ENCODE results near the gene TNFRSF11A. TPM values are rescaled to one million over a fixed set of nuclear protein-coding genes. Genes with fewer than 3 reads are reported as not detected.

Gene TNFRSF11A
- total RNA-seq, 2 donors from 2014 or later, result 13.7 to 35.6 TPM

DNA sequence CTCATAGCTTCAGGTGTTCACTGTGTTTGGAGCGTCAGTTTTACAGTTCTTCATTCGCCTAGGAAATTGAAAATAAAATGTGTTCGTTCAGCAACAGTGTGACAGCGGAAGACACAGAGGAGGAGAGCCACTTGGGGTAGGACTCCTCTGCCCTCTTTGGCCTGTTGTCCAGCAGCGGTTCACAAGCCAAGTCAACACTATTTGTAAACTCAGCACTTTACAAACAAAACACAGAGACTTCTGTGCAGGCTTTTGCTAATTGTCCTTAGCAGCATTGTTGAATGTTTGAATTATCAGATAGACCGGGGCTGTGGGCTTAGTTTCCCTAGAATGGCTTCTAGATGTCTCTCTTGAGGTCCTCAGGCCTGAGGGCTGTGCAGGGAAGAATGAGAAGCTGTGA is 73.2 kb downstream of the TNFRSF11A start:
- Mint-ChIP-seq H3K4me1 (peaks cover 28% of the 10 kb centered on the region), H3K27ac (no peak overlapping the region), H3K9me3 (peaks cover 14% of the 10 kb centered on the region), H3K4me3 (no peak overlapping the region), H3K36me3 (ENCODE audit: low read depth) (no peaks in the 10 kb centered on the region), H3K27me3 (ENCODE audit: insufficient read depth) (peaks cover 6% of the 10 kb centered on the region)
- no peak overlapping the region for H3K4me3 ChIP-seq (ENCODE audit: low read length)
- no peaks in the 10 kb centered on the region for H3K36me3 ChIP-seq (ENCODE audit: control insufficient read depth, insufficient read depth, low read length)
- WGBS, 2 experiments (ENCODE audit: insufficient coverage in 1 of 2, insufficient read length in 1 of 2), result 92 to 93% methylated on average over 4 to 6 of the region's 6 CpGs
- no peaks in the 10 kb centered on the region for H3K4me1 ChIP-seq (ENCODE audit: control insufficient read depth, insufficient read depth, low read length)
- H3K9ac ChIP-seq (ENCODE audit: extremely low read depth, low read length, poor library complexity, severe bottlenecking), result no peak overlapping the region
- peaks cover 7% of the 10 kb centered on the region for H3K9me3 ChIP-seq (ENCODE audit: control insufficient read depth, low read length)
- TF ChIP-seq, protein P1, sequence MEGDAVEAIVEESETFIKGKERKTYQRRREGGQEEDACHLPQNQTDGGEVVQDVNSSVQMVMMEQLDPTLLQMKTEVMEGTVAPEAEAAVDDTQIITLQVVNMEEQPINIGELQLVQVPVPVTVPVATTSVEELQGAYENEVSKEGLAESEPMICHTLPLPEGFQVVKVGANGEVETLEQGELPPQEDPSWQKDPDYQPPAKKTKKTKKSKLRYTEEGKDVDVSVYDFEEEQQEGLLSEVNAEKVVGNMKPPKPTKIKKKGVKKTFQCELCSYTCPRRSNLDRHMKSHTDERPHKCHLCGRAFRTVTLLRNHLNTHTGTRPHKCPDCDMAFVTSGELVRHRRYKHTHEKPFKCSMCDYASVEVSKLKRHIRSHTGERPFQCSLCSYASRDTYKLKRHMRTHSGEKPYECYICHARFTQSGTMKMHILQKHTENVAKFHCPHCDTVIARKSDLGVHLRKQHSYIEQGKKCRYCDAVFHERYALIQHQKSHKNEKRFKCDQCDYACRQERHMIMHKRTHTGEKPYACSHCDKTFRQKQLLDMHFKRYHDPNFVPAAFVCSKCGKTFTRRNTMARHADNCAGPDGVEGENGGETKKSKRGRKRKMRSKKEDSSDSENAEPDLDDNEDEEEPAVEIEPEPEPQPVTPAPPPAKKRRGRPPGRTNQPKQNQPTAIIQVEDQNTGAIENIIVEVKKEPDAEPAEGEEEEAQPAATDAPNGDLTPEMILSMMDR (conservative IDR thresholded peaks at IDR 0.05), result no peak
- no peaks in the 10 kb centered on the region for H3K27me3 ChIP-seq (ENCODE audit: control insufficient read depth, insufficient read depth, low read length, poor library complexity, severe bottlenecking)
- no peak for DNase-seq
- H3K27ac ChIP-seq (ENCODE audit: low read depth, low read length), result no peak overlapping the region

DNA sequence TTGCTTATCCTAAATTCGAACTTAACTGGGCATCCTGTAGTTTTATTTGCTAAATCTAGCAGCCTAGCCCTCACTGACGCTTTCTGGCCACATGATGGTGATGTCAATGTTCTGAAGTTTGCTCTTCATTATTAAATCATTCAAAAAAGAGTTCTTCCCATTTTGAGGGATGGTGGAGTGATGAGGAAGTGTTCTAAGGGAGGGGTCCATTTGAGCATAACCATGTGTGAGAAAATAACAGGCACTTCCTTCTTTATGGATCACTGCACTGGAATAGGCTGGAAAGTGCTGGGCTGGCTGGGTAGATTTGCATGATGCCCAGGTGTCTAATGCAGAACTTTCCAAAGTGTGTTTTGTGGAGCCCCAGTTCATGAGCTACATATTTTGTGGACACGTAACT is 74.2 kb downstream of the TNFRSF11A start:
- peaks cover 16% of the 10 kb centered on the region for H3K9me3 Mint-ChIP-seq
- Histone ChIP-seq H3K27ac (ENCODE audit: low read depth, low read length) (no peak overlapping the region), H3K27me3 (ENCODE audit: control insufficient read depth, insufficient read depth, low read length, poor library complexity, severe bottlenecking) (no peaks in the 10 kb centered on the region), H3K9me3 (ENCODE audit: control insufficient read depth, low read length) (peaks cover 7% of the 10 kb centered on the region), H3K36me3 (ENCODE audit: control insufficient read depth, insufficient read depth, low read length) (no peaks in the 10 kb centered on the region), H3K9ac (ENCODE audit: extremely low read depth, low read length, poor library complexity, severe bottlenecking) (no peak overlapping the region), H3K4me1 (ENCODE audit: control insufficient read depth, insufficient read depth, low read length) (no peaks in the 10 kb centered on the region), H3K4me3 (ENCODE audit: low read length) (no peak overlapping the region)
- H3K4me3 Mint-ChIP-seq, result no peak overlapping the region
- H3K4me1 Mint-ChIP-seq, result peaks cover 28% of the 10 kb centered on the region
- no peak for DNase-seq
- no peaks in the 10 kb centered on the region for H3K36me3 Mint-ChIP-seq (ENCODE audit: low read depth)
- H3K27ac Mint-ChIP-seq, result no peak overlapping the region
- peaks cover 4% of the 10 kb centered on the region for H3K27me3 Mint-ChIP-seq (ENCODE audit: insufficient read depth)
- WGBS, 2 experiments (ENCODE audit: insufficient coverage in 1 of 2, insufficient read length in 1 of 2), result 86 to 100% methylated on average over 1 to 3 of the region's 3 CpGs
- TF ChIP-seq, protein P1 (conservative IDR thresholded peaks at IDR 0.05), result no peak

DNA sequence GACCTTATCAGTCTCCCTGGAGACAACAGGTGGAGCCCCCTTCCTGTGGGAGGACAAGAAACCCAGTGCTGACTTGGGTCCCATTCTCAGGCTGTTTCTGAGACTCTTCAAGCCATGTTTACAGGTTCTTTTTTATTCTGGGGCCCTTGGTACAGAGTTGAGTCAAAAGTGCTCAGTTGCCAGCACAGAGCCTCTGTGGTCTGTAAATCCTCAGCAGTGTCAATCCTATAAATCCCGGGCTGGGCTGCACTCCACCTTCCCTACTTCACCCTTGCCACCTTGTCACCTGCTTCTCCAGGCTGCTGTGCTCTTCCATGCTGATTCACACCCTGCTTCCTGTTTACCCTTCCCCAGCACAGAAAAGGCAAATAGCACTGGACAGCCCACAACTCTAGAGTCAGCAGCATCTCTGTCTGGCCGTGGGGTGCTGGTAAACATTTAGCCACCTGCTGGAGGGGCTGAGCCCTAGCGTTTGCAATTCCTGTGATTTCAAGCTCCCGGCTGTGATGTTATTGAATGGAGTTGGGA is 74.7 kb downstream of the TNFRSF11A start:
- peak overlapping the region; percentile 30 for H3K27ac Mint-ChIP-seq
- H3K27ac ChIP-seq (ENCODE audit: low read depth, low read length), result no peak overlapping the region
- TF ChIP-seq, protein P1 (conservative IDR thresholded peaks at IDR 0.05), result peak; percentile 76

More for the DNA sequence above, 74.7 kb downstream of the TNFRSF11A start:
- H3K36me3 Mint-ChIP-seq (ENCODE audit: low read depth), result no peaks in the 10 kb centered on the region
- Histone ChIP-seq H3K36me3 (ENCODE audit: control insufficient read depth, insufficient read depth, low read length) (no peaks in the 10 kb centered on the region), H3K4me3 (ENCODE audit: low read length) (no peak overlapping the region), H3K4me1 (ENCODE audit: control insufficient read depth, insufficient read depth, low read length) (no peaks in the 10 kb centered on the region), H3K27me3 (ENCODE audit: control insufficient read depth, insufficient read depth, low read length, poor library complexity, severe bottlenecking) (no peaks in the 10 kb centered on the region), H3K9me3 (ENCODE audit: control insufficient read depth, low read length) (peaks cover 7% of the 10 kb centered on the region), H3K9ac (ENCODE audit: extremely low read depth, low read length, poor library complexity, severe bottlenecking) (no peak overlapping the region)
- H3K4me3 Mint-ChIP-seq, result no peak overlapping the region
- 50 to 57% methylated on average over 1 to 4 of the region's 4 CpGs for WGBS, 2 experiments (ENCODE audit: insufficient coverage in 1 of 2, insufficient read length in 1 of 2)
- peaks cover 16% of the 10 kb centered on the region for H3K9me3 Mint-ChIP-seq
- peaks cover 4% of the 10 kb centered on the region for H3K27me3 Mint-ChIP-seq (ENCODE audit: insufficient read depth)
- H3K4me1 Mint-ChIP-seq, result peaks cover 28% of the 10 kb centered on the region
- DNase-seq, result peak; percentile 81

Measured in endodermal cell (in vitro differentiated cells).